ENCODE measurements around the gene DNAH1. TPM values are rescaled to one million over a fixed set of nuclear protein-coding genes. Genes with fewer than 3 reads are reported as not detected.

DNAH1 gene
- total and polyA plus RNA-seq, 2 donors (not counting 1 experiment from before 2014, with no cell fraction given), result 47.2 to 59.2 TPM

GRCh38 chr3:52315006-52315405 is 1.1 kb upstream of the DNAH1 start:
- ChIA-PET POLR2A (interaction anchor here (0.6 kb wide), 1 partner anchor 88 kb away, joined by 4 read pairs; no protein-coding TSS in a partner anchor), CTCF (interaction anchor here (1.1 to 2.5 kb wide), 5 partner anchors 15 to 94 kb away, joined by 3 to 20 read pairs (median 4); no protein-coding TSS in a partner anchor)
- H3K4me1 ChIP-seq (ENCODE audit: control insufficient read depth in 2 of 2, insufficient read depth in 2 of 2, low read length in 2 of 2), result peaks cover 36 to 58% of the 10 kb centered on the region in 2 donors
- no peak overlapping the region for H3K9ac ChIP-seq (ENCODE audit: low read length)
- Mint-ChIP-seq H3K4me1 (peaks cover 62% of the 10 kb centered on the region), H3K27ac (peak overlapping the region; percentile 94), H3K4me3 (peak overlapping the region; percentile 76), H3K9me3 (ENCODE audit: insufficient read depth) (no peaks in the 10 kb centered on the region), H3K27me3 (no peaks in the 10 kb centered on the region)
- peaks cover 6% of the 10 kb centered on the region for H3K79me2 ChIP-seq (ENCODE audit: control insufficient read depth, insufficient read depth, low read length)
- H3K4me2 ChIP-seq (replicated peaks; ENCODE audit: low read depth, low read length, poor library complexity, severe bottlenecking), result no peak overlapping the region
- WGBS (ENCODE audit: insufficient coverage), result 100% methylated on average over 3 of the region's 6 CpGs
- H4K20me1 ChIP-seq (ENCODE audit: control insufficient read depth, insufficient read depth, low read length, poor library complexity, severe bottlenecking), result no peaks in the 10 kb centered on the region
- ATAC-seq (ENCODE audit: low read depth), result no peak
- peaks cover under 1 to 2% of the 10 kb centered on the region in 2 experiments for H3K36me3 ChIP-seq (replicated peaks in 1 of 2; ENCODE audit: control extremely low read depth in 1 of 2, control insufficient read depth in 1 of 2, extremely low read depth in 1 of 2, insufficient read depth in 2 of 2, low read length in 1 of 2)
- no peaks in the 10 kb centered on the region for H3K27me3 ChIP-seq (replicated peaks in 1 of 4; ENCODE audit: control extremely low read depth in 1 of 4, control insufficient read depth in 3 of 4, insufficient read depth in 4 of 4, low read length in 3 of 4)
- DNase-seq, result no peak
- no peaks in the 10 kb centered on the region for H3K9me3 ChIP-seq (ENCODE audit: control extremely low read depth in 1 of 3, control insufficient read depth in 2 of 3, insufficient read depth in 1 of 3, low read length in 2 of 3)
- intact Hi-C loops (cut with micrococcal nuclease), result no loop called here
- no peak overlapping the region for H3K4me3 ChIP-seq (ENCODE audit: control extremely low read depth in 1 of 5, extremely low read depth in 1 of 5, insufficient read depth in 1 of 5, low read depth in 2 of 5, low read length in 4 of 5)
- no peak overlapping the region for H2AFZ ChIP-seq (ENCODE audit: insufficient read depth, low read depth, low read length, poor library complexity, severe bottlenecking)
- TF ChIP-seq EZH2 (IDR thresholded peaks at IDR 0.05; ENCODE audit: borderline replicate concordance, insufficient read depth, low read depth, low read length, poor library complexity, severe bottlenecking), result no peak
- no peak for TF ChIP-seq CTCF (IDR thresholded peaks at IDR 0.05)
- H3K27ac ChIP-seq (ENCODE audit: low read length in 2 of 2), result no peak overlapping the region

DNA sequence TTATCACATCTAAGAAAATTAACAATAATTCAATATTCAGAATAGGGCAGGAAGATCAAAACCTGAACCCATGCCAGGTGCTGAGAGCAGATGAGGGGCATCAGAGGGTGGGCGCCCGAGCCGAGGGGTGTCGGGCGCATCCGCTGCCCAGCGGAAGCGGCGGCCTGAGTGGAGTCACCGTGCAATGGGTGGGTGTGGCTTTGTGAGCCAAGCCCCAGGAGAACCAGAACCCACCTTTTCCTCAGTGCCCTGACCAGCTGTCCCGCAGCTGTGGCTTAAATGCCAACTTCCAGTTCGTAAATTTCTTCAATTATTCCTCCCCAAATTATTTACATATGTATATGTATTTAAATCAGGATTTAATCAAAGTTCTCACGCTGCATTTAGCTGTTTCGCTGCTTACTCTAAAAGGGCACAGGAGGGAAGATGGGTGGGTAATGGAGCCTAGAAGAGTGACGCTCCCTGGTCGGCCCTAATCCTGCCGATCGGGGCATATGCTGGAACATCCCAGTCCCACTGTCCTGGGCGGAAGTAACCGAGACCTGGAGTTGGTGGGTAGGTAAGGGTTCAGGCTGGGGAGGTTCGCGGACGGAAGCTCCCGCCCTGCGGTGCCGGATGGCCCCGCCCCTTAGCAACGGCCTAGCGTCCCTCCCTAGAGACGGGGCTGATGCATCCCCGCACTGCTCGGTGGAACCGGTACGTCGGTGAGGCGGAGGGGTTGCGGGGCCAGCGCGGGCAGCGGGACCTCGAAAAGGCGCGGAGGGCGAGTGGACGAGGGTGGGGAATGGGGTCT is 1.3 kb downstream of the DNAH1 start:
- peaks cover 6% of the 10 kb centered on the region for H3K79me2 ChIP-seq (ENCODE audit: control insufficient read depth, insufficient read depth, low read length)
- ATAC-seq (ENCODE audit: low read depth), result peak; percentile 71
- no peaks in the 10 kb centered on the region for H3K9me3 Mint-ChIP-seq (ENCODE audit: insufficient read depth)
- no peaks in the 10 kb centered on the region for H4K20me1 ChIP-seq (ENCODE audit: control insufficient read depth, insufficient read depth, low read length, poor library complexity, severe bottlenecking)
- TF ChIP-seq EZH2 (IDR thresholded peaks at IDR 0.05; ENCODE audit: borderline replicate concordance, insufficient read depth, low read depth, low read length, poor library complexity, severe bottlenecking), result no peak
- TF ChIP-seq CTCF (IDR thresholded peaks at IDR 0.05), result no peak
- no peaks in the 10 kb centered on the region for H3K27me3 Mint-ChIP-seq
- peak overlapping the region; percentile 84 for H3K4me3 Mint-ChIP-seq
- WGBS (ENCODE audit: insufficient coverage), result 24% methylated on average over 40 of the region's 45 CpGs
- no peaks in the 10 kb centered on the region for H3K9me3 ChIP-seq (ENCODE audit: control extremely low read depth in 1 of 3, control insufficient read depth in 2 of 3, insufficient read depth in 1 of 3, low read length in 2 of 3)
- peak overlapping the region; percentile 86 for H3K4me2 ChIP-seq (replicated peaks; ENCODE audit: low read depth, low read length, poor library complexity, severe bottlenecking)
- H3K9ac ChIP-seq (ENCODE audit: low read length), result peak overlapping the region; percentile 40
- peaks cover 21 to 39% of the 10 kb centered on the region in 2 donors for H3K4me1 ChIP-seq (ENCODE audit: control insufficient read depth in 2 of 2, insufficient read depth in 2 of 2, low read length in 2 of 2)
- H3K27ac ChIP-seq (ENCODE audit: low read length in 2 of 2), result no peak overlapping the region
- peak overlapping the region; percentile 62 for H2AFZ ChIP-seq (ENCODE audit: insufficient read depth, low read depth, low read length, poor library complexity, severe bottlenecking)
- intact Hi-C loops (cut with micrococcal nuclease), result loop anchor here (1.0 kb wide), 1 partner anchor 29 kb away; no protein-coding TSS in a partner anchor
- H3K36me3 ChIP-seq (replicated peaks in 1 of 2; ENCODE audit: control extremely low read depth in 1 of 2, control insufficient read depth in 1 of 2, extremely low read depth in 1 of 2, insufficient read depth in 2 of 2, low read length in 1 of 2), result peaks cover 0 to 2% of the 10 kb centered on the region in 2 experiments
- DNase-seq, result peak; percentile 76
- ChIA-PET CTCF (interaction anchor here (1.7 to 5.2 kb wide), 2 partner anchors 22 to 25 kb away, joined by 8 to 29 read pairs; no protein-coding TSS in a partner anchor), POLR2A (interaction anchor here (0.8 to 1.6 kb wide), 7 partner anchors 10 to 92 kb away, joined by 3 to 7 read pairs (median 4); partner anchors contain the start of genes GLYCTK, TLR9 and WDR82)
- peak overlapping the region; percentile 83 for H3K27ac Mint-ChIP-seq
- peaks cover 47% of the 10 kb centered on the region for H3K4me1 Mint-ChIP-seq
- peak overlapping the region in 4 of 5 experiments; percentile 7 to 61 (median 44) for H3K4me3 ChIP-seq (ENCODE audit: control extremely low read depth in 1 of 5, extremely low read depth in 1 of 5, insufficient read depth in 1 of 5, low read depth in 2 of 5, low read length in 4 of 5)
- no peaks in the 10 kb centered on the region for H3K27me3 ChIP-seq (replicated peaks in 1 of 4; ENCODE audit: control extremely low read depth in 1 of 4, control insufficient read depth in 3 of 4, insufficient read depth in 4 of 4, low read length in 3 of 4)
